ENCODE data around the gene TMEM17. TPM values are rescaled to one million over a fixed set of nuclear protein-coding genes. Genes with fewer than 3 reads are reported as not detected.

The TMEM17 gene
- total RNA-seq, 4 donors from 2014 or later = 2.1 to 6.0 (median 4.8) TPM

DNA sequence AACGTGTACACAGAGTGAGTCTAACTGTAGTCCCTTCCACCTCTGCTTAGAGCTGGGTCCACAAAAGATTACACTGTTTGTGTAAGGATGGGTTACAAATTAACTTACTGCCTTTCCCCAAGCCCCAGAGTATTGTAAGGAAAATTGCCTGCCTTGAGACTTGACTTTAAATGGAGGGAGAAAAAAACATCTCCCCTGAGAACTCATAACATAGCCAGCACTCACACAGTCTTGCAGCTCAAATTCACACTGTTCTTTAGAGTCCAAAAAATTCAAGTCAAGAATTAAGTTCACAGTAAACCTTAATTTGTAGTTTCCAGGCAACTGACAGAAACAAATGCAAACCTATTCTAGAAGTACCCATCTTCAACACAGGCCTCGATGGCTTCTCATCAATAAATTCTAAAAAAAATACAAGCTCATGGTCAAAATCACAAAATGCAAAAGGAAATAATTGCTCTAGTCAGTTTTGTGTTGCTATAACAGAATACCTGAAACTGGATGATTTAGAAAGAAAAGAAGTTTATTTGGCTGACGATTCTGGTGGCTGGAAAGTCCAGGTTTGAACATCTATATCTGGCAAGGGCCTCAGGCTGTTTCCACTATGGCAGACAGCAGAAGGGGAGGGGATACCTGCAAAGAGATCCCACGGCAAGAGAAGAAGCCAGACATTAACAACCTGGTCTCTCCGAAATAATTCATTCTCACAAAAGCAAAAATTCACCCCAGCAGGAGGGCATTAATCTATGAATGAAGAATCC, 34.6 kb upstream of the TMEM17 start:
- H3K9me3 ChIP-seq = no peaks in the 10 kb centered on the region
- DNase-seq = no peak
- H3K4me1 ChIP-seq = no peaks in the 10 kb centered on the region
- intact Hi-C loops (cut with DNase I) = no loop called here
- 72 to 85% methylated on average over 5 of the region's 5 CpGs for WGBS, 2 donors
- no peak overlapping the region for H3K4me3 ChIP-seq (replicated peaks in 1 of 3)
- TF ChIP-seq POLR2A (IDR thresholded peaks at IDR 0.05) = no peak
- TF ChIP-seq, protein P1, sequence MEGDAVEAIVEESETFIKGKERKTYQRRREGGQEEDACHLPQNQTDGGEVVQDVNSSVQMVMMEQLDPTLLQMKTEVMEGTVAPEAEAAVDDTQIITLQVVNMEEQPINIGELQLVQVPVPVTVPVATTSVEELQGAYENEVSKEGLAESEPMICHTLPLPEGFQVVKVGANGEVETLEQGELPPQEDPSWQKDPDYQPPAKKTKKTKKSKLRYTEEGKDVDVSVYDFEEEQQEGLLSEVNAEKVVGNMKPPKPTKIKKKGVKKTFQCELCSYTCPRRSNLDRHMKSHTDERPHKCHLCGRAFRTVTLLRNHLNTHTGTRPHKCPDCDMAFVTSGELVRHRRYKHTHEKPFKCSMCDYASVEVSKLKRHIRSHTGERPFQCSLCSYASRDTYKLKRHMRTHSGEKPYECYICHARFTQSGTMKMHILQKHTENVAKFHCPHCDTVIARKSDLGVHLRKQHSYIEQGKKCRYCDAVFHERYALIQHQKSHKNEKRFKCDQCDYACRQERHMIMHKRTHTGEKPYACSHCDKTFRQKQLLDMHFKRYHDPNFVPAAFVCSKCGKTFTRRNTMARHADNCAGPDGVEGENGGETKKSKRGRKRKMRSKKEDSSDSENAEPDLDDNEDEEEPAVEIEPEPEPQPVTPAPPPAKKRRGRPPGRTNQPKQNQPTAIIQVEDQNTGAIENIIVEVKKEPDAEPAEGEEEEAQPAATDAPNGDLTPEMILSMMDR (IDR thresholded peaks at IDR 0.05) = no peak
- no peaks in the 10 kb centered on the region for H3K36me3 ChIP-seq
- H3K27ac ChIP-seq = no peak overlapping the region
- H3K27me3 ChIP-seq = no peaks in the 10 kb centered on the region

DNA sequence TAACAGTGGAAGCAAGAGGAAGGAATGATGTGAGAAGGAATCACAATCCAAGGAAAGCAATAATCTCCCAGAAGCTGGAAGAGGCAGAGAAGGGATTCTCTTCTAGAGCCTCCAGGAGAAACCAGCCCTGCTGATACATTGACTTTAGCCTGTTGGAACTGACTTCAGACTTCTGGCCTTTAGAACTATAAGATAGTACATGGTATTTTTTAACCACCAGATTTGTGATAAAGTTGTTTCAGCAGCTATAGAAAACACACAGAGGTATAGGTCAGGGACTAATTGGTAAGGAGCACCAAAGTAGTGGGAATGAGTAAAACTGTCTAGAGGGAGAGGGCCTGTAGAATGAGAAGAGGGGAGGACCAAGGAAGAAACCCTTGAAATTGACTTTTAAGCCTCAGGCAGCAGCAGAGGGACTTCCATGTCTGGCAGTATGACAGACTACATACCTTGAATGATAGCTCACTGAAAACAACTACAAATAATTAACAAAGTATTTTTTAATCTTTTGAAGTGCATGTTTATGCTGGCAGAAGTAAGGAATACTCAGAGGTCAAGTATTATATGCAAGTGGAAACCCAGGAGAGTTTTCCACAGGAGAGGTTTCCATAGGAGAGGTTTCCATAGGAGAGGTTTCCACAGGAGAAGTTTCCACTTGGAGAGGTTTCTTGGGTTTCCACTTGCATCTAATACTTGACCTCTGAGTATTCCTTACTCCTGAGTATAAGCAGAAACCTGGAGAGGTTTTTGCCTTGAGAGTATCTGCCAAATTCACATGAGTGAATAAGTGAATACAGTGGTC, 33.8 kb upstream of the TMEM17 start:
- DNase-seq = no peak
- no peak overlapping the region for H3K4me3 ChIP-seq (replicated peaks in 1 of 3)
- TF ChIP-seq, protein P1 (IDR thresholded peaks at IDR 0.05) = no peak
- no peak for TF ChIP-seq POLR2A (IDR thresholded peaks at IDR 0.05)
- H3K27me3 ChIP-seq = no peaks in the 10 kb centered on the region
- no peaks in the 10 kb centered on the region for H3K9me3 ChIP-seq
- intact Hi-C loops (cut with DNase I) = no loop called here
- H3K4me1 ChIP-seq = no peaks in the 10 kb centered on the region
- H3K36me3 ChIP-seq = no peaks in the 10 kb centered on the region
- H3K27ac ChIP-seq = no peak overlapping the region

- intact Hi-C loops (cut with DNase I) = no loop called here
- DNase-seq = no peak
- no peaks in the 10 kb centered on the region for H3K4me1 ChIP-seq
- 93 to 96% methylated on average over 1 of the region's 1 CpG for WGBS, 2 donors
- TF ChIP-seq, protein P1 (IDR thresholded peaks at IDR 0.05) = no peak
- TF ChIP-seq POLR2A (IDR thresholded peaks at IDR 0.05) = no peak
- H3K9me3 ChIP-seq = no peaks in the 10 kb centered on the region
- no peak overlapping the region for H3K4me3 ChIP-seq (replicated peaks in 1 of 3)
- H3K27ac ChIP-seq = no peak overlapping the region
- no peaks in the 10 kb centered on the region for H3K36me3 ChIP-seq
- H3K27me3 ChIP-seq = no peaks in the 10 kb centered on the region
These were observed 32.8 kb upstream of the TMEM17 start for GRCh38 chr2:62538756-62539155.

- Histone ChIP-seq H3K9me3 (no peaks in the 10 kb centered on the region), H3K4me3 (replicated peaks in 1 of 3) (no peak overlapping the region), H3K27ac (no peak overlapping the region), H3K4me1 (no peaks in the 10 kb centered on the region), H3K36me3 (no peaks in the 10 kb centered on the region), H3K27me3 (no peaks in the 10 kb centered on the region)
- WGBS, 2 donors = 94% methylated on average over 8 of the region's 8 CpGs
- intact Hi-C loops (cut with DNase I) = no loop called here
- DNase-seq = no peak
- TF ChIP-seq, protein P1 (IDR thresholded peaks at IDR 0.05) = no peak
- no peak for TF ChIP-seq POLR2A (IDR thresholded peaks at IDR 0.05)
These were observed 31.8 kb upstream of the TMEM17 start for GRCh38 chr2:62537814-62538213.

Measured in thyroid gland (tissue), 4 donors.